HUDEP-2 (cell line): Measurements from ENCODE around the gene CFAP119.

Source experiments
- DNase-seq, 76 experiments: peaks; one replicate each; lab custom pipeline; 2025; ENCODE audit not compliant: unreplicated experiment in 76 of 76; lab: John Stamatoyannopoulos, UW

CFAP119 gene

DNA sequence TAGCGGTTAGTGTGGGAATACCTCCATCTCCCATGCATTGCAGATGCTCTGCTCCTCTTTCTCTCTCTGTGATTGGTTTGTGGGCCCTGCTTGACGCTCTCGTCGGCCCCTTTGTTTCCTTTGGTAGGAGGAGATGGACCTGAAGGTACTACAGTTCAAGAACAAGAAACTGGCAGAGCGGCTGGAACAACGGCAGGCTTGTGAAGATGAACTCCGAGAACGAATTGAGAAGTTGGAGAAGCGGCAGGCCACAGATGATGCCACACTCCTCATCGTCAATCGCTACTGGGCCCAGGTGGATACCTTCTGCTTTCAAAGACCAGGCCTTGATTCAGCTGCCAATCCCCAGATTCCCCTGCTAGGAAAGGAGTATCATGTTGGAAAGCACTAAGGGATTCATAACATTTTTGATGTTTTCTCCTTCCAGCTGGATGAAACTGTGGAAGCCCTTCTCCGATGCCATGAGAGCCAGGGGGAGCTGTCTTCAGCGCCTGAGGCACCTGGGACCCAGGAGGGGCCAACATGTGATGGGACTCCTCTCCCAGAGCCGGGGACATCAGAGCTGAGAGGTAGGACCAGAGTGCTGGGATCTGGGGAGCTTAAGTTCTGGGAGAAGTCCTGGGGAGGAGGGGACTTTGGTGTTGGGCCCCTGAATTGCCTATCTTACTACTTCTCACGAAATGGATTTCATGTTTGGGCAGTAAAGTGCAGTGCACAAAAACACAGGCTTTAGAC, 1.3 kb upstream of the CFAP119 start:
- no peak for DNase-seq

DNA sequence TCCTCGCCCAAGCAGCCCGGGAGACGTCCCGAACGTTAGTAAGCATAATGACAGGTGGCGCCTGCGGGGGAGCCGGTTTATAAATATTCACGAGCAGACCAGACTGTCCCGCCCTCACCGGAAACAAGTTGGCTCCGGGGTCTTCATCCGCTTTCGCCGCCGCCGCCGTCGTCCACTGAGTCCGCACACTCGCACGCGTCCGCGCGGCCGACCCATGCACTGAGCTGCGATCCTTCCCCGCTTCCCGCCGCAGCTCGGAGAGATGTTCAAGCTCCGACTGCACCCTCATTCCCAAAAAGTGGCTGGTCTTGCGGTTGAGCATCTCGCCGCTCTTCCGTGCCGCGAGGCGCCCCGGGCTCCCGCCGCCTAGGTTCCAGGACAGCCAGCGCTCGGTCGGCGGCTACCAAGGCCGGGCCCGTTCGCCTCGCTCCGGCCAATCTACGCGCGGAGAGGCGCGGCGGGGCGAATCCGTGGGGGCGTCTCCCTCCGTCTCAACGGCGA, 385 bp downstream of the CFAP119 start:
- DNase-seq = peak in 43 of 76 experiments; percentile 6 to 59 (median 33)

DNA sequence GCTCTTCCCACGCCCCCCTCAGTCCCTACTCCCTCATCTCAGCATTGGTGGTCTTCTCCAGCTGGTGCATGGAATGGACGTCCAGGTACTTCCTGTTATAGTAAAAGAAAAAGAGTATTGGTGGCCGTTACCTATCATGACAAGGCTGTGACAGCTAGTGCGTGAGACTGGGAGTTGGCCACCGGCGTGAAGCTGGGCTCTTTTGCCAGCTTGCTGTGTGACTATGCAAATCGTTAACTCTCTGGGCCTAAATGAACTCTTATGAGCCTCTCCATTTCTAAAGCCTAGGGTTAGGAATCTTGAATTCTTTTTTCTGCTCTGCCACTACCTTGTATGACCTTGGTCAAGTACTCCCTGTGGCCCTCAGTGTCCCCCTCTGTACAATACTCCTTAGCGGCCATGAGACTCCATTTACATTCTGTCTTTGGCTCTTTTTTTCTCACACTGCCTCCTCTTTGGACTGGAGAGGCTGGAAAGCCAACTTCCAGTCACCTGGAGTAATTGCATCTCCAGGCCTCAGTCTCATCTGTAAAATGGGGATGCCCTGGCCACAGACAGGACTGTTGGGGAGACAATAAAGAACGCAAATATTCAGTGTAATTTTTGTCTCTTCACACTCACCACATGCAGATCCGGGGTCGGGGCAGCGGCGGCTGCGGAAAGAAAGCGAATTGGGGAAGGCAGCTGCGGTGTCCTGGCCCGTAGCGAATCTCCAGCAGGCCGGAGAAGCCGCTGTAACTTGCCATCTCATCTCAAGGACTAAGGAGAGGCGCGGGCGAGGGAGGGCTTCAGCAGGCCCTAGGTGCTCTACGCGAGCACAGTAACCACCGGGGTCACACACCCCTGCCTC, 1.1 kb downstream of the CFAP119 start:
- peak in 1 of 76 experiments; percentile 22 for DNase-seq

- no peak for DNase-seq
Measured at GRCh38 chr16:30760001-30760559, 1.8 kb downstream of the CFAP119 start.

GRCh38 chr16:30758988-30759491, 2.8 kb downstream of the CFAP119 start:
- DNase-seq = peak in 5 of 76 experiments; percentile 6 to 26 (median 23)

DNA sequence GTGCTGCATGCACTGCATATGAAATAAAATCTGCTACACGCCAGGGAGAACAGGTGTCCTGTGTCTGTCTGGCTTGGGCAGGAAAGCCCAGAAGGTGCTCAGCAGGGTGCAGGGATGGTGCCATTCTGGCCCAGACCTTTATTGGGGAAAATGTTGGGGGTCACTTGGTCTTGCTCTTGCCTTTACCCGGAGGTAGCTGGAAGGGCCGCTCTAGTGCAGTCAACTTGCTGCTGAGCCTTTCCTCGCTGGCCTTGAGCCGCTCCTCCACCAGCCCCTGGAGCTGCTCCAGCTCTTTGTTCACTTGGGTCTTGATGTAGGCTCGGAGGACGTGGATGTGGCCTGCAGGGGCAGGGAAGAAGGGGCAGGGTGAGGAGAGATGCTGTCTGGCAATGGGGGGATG, 4.5 kb downstream of the CFAP119 start:
- DNase-seq = no peak

DNA sequence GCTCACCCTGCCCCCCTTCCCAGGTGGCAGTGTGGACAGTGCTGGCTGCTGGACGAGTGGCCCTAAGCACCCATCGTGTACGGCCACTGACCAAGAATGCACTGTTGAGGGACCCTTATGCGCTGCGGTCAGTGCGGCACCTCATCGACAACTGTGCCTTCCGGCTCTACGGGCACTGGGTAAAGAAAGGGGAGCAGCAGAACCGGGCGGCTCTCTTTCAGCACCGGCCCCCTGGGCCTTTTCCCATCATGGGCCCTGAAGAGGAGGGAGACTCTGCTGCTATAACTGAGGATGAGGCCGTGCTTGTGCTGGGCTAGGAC, 5.1 kb downstream of the CFAP119 start:
- no peak for DNase-seq

DNA sequence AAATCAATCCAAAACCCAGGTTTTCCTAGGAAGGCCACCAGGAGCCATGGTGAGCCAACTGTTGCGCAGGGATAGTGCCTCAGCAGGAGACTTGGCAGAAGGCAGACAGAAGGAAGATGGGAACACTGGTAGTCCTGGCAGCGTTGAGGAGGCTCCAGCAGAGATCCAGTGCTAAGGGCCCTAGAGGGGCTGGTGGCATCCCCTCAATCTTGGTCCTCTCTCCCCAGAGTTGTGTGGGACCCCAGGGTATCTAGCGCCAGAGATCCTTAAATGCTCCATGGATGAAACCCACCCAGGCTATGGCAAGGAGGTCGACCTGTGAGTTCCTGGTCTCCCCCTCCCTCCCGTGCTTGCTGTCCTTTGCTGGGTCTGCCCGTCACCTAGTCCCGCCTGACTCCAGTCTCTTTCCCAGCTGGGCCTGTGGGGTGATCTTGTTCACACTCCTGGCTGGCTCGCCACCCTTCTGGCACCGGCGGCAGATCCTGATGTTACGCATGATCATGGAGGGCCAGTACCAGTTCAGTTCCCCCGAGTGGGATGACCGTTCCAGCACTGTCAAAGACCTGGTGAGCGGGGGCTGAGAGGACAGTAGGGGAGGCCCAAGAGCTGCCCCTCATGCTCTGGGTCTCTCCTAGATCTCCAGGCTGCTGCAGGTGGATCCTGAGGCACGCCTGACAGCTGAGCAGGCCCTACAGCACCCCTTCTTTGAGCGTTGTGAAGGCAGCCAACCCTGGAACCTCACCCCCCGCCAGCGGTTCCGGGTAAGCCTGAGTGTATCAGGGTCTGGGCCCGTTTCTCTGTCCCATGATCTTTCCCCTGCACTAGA, 5.7 kb downstream of the CFAP119 start:
- DNase-seq = no peak

DNA sequence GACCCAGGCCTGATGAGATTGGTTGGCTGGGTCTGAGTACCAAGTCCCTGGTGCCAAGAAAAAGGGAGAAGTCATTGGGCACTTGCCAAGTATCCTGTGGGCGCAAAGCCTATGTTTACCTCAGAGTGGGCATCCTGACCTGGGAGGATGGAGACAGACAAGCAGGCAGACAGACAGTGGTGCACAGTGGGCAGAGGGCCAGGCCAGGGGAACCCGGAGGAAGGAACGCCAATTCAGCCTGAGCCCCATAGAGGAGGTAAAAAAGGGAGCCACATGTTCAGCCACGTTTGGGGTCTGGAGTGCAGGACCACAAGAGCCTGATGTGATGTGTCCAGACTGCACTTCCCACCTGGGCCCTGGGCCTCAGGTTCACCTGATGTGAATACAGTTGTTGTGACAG, 8.3 kb downstream of the CFAP119 start:
- no peak for DNase-seq

DNA sequence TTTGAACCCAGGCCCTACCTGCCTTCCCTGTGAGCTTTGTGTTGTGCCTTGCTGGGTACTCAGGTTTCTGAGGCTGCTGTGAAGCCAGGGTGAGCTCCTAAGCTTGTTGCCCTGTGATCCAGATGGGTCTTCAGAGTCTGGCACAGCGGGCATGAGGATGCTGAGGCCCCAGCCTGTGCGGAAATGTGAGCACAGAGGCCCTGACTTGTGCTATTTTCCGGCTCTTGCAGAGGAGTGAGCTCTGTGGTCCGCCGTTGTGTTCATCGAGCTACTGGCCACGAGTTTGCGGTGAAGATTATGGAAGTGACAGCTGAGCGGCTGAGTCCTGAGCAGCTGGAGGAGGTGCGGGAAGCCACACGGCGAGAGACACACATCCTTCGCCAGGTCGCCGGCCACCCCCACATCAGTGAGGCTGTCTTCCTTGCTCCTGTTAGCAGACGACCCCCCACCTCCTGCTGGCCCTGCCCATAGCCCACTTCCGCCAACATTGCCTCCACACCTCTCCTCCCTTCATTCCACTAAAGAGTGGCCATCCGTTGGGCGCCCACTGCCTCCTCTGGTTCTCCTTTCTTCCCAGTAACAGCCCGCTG, 10.9 kb downstream of the CFAP119 start:
- no peak for DNase-seq

DNA sequence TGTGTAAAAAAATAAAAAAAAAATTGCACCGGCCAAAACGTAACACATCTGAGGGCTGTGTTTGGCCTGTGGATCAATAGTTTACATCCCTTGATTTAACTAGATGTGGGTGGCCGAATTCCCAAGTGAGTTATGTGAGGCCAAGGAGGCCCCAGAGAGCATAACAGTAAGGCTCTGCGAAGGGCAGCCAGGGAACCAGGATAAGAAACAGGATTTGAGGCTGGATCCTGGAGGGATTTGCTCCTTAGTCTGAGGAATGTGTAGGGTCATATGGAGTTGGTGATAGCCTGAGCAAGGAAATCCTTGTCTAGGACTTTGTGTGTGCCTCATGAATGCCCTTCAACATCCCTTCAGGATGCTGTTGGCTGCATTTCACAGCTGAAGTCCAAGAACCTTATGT, 11.7 kb downstream of the CFAP119 start:
- no peak for DNase-seq

- DNase-seq = peak in 29 of 76 experiments; percentile 3 to 49 (median 22)
Measured at GRCh38 chr16:30748634-30749445, 13.0 kb downstream of the CFAP119 start.

GRCh38 chr16:30747799-30748633, 13.8 kb downstream of the CFAP119 start, which contains the start of gene PHKG2:
PHKG2 (plus strand) TSS chr16:30748425; CDS start chr16:30748821, 396 bp downstream.
- DNase-seq = peak in 74 of 76 experiments; percentile 60 to 99 (median 97)

GRCh38 chr16:30747331-30747730, 14.5 kb downstream of the CFAP119 start:
- DNase-seq = no peak

- no peak for DNase-seq
Measured at GRCh38 chr16:30746638-30747175, 15.2 kb downstream of the CFAP119 start.

GRCh38 chr16:30745082-30745481, 16.8 kb downstream of the CFAP119 start:
- DNase-seq = no peak

DNA sequence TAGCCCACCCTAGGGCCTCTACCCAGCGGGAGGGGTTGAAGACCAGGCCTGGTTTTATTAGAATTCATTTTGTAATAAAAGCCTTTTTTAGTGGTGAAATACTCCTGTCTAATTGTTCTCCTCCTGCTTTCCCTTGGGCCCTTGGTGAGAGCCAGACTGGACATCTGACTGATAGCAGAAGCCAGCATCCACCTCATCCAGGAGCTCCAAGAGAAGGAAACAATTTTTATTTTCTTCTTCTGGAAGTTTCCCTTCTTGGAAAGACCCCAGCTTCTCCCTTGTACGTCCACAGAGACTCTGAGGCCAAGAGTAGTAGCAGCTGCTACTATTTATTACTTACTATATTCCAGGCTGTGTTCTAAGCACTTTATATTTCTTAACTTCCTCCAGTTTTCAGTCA, 17.7 kb downstream of the CFAP119 start:
- no peak for DNase-seq

GRCh38 chr16:30743716-30744115, 18.1 kb downstream of the CFAP119 start:
- no peak for DNase-seq
